Spleen (tissue), 11 donors: ENCODE data around the gene ITGA6. TPM values are rescaled to one million over a fixed set of nuclear protein-coding genes. Genes with fewer than 3 reads are reported as not detected.

Source experiments
- DNase-seq: peaks from one replicate; pipeline ENCODE4 v3.0.0-alpha.2; 2020
- H3K27ac ChIP-seq, 8 donors: fragments of 200-600 bp; sonication (generic) in 7 of 8; 1 replicate in 4 of 8; 2 replicates in 4 of 8; pipeline versions ENCODE4 v1.5.0 to v1.8.0; 2016 to 2021; ENCODE audit warnings: inconsistent platforms in 4 of 8, mild to moderate bottlenecking in 4 of 8, moderate library complexity in 1 of 8
- H3K27me3 ChIP-seq, 7 donors: fragments of 200-600 bp; sonication (generic) in 6 of 7; replicated peaks in 1 of 7; 1 replicate in 4 of 7; 2 replicates in 3 of 7; pipeline versions ENCODE4 v1.5.0 to v1.8.0; 2016 to 2021; ENCODE audit warnings: inconsistent platforms in 3 of 7, mild to moderate bottlenecking in 1 of 7
- H3K36me3 ChIP-seq, 6 donors: fragments of 200-600 bp; sonication (generic) in 5 of 6; 1 replicate in 4 of 6; 2 replicates in 2 of 6; pipeline versions ENCODE4 v1.5.0 to v1.8.0; 2016 to 2021; ENCODE audit warnings: inconsistent platforms in 2 of 6
- H3K4me1 ChIP-seq, 6 donors: fragments of 200-600 bp; sonication (generic) in 5 of 6; 1 replicate in 3 of 6; 2 replicates in 3 of 6; pipeline versions ENCODE4 v1.5.0 to v1.8.0; 2016 to 2021; ENCODE audit warnings: inconsistent platforms in 3 of 6
- H3K4me3 ChIP-seq, 8 donors: fragments of 200-600 bp; sonication (generic) in 7 of 8; 1 replicate in 4 of 8; 2 replicates in 4 of 8; pipeline versions ENCODE4 v1.5.0 to v1.8.0; 2016 to 2021; ENCODE audit warnings: inconsistent platforms in 4 of 8, mild to moderate bottlenecking in 4 of 8, moderate library complexity in 2 of 8
- H3K9me3 ChIP-seq, 8 donors: fragments of 200-600 bp; sonication (generic) in 7 of 8; 1 replicate in 4 of 8; 2 replicates in 4 of 8; pipeline versions ENCODE4 v1.5.0 to v1.8.0; 2016 to 2021; ENCODE audit warnings: inconsistent platforms in 4 of 8
- CTCF ChIP-seq, 11 experiments: fragments of 200-600 bp in 7 of 11; fragments of 450-650 bp in 4 of 11; sonication (generic) in 4 of 11; IDR thresholded peaks in 8 of 11; conservative IDR thresholded peaks in 3 of 11; 1 replicate in 7 of 11; 2 replicates in 4 of 11; pipeline versions ENCODE4 v1.4.0 to v1.8.0; 2016 to 2021; ENCODE audit warnings: antibody characterized with exemption in 11 of 11, inconsistent platforms in 4 of 11, mild to moderate bottlenecking in 1 of 11
- POLR2A ChIP-seq, 3 donors: fragments of 450-650 bp; IDR thresholded peaks; one replicate each; pipeline ENCODE4 v1.5.1; 2017; ENCODE audit warnings: antibody characterized with exemption in 3 of 3, mild to moderate bottlenecking in 1 of 3
- POLR2AphosphoS5 ChIP-seq, 3 donors: sonication (generic); formaldehyde crosslinking; IDR thresholded peaks; one replicate each; pipeline ENCODE4 v1.5.1; 2017; ENCODE audit warnings: antibody characterized with exemption in 3 of 3
- WGBS, 5 donors: extraction: QIAGEN DNeasy Blood & Tissue Kit in 3 of 5; methylation state at CpG; one replicate each; pipeline versions ENCODE4 v1.1.5 to v1.1.7; 2013 to 2018; 5-methylcytosine and 5-hydroxymethylcytosine counted together
- intact Hi-C: fragments of 100-400 bp; cut with DNase I; formaldehyde crosslinking; loops from one replicate; pipeline ENCODE4 v1.15.0; 2023; ENCODE audit warnings: low total_unique reads
- polyA plus RNA-seq, 3 donors: library from polyadenylated mRNA; stranded (reverse); fragments of 200-250 nt; gene quantifications; one replicate each; pipeline ENCODE4 v1.2.1, GENCODE V29; 2013
- total RNA-seq, 7 donors: library from RNA; depleted of rRNA in 3 of 7; stranded (reverse); fragments of >200 nt in 3 of 7; fragmentation: NEBNext Ultra II Directional in 4 of 7; extraction: Animal tissue kit (Norgen Biotek cat#: 25700) in 4 of 7; gene quantifications; one replicate each; pipeline versions ENCODE4 v1.1.0 to v1.2.1, GENCODE V29; 2016 to 2021
- donor health status: healthy with polysubstance abuse.
- donor health status: DM: no; HTN: no; CAD: no; lungs with moderate emphysema.
- donor health status: DM: no; HTN: no; CAD: no.
- donor health status: Bipolar disorder and iron deficiency.
- donor health status: healthy.
- donor health status: DM: no; HTN: no; CAD: no.
- donor health status: DM: yes; HTN: yes; CAD: no.

ITGA6 gene
- total and polyA plus RNA-seq, 10 donors = 6.9 to 172 (median 88.8) TPM

DNA sequence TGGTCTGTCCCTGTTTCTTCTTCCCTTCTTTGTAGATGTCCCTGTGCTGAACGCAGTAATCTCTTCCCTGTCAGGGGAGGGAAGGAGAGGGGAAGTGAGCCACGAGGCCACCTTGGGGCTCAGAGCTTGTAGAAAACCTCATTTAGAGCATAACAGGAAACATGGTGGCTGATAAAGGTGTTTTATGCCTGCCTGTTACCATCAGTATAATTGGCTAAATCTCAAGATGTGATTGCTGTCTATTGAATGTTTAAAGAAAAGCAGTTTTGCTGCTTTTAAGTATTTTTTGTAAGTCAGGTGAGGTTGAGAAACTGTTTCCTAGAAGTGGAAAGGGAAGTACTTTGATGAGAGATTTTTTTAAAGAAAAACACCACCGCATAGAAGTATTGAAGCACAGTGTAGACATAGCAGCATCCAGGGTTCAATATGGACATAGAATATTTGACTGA lies 68.8 kb downstream of the ITGA6 start:
- no peaks in the 10 kb centered on the region for H3K9me3 ChIP-seq
- 12 to 28% (median 24%) methylated on average over 3 of the region's 3 CpGs for WGBS, 5 donors
- DNase-seq = no peak
- H3K27ac ChIP-seq = peak overlapping the region; percentile 28 to 82 (median 70)
- TF ChIP-seq POLR2A (IDR thresholded peaks at IDR 0.05) (no peak), CTCF (IDR thresholded peaks at IDR 0.05 in 8 of 11, conservative IDR thresholded peaks at IDR 0.05 in 3 of 11) (no peak), POLR2AphosphoS5 (IDR thresholded peaks at IDR 0.05) (peak in 1 of 3 donors; percentile 51)
- peaks cover 0 to 27% (median 18%) of the 10 kb centered on the region in 6 donors for H3K4me1 ChIP-seq
- H3K4me3 ChIP-seq = peak overlapping the region in 1 of 8 donors; percentile 7
- intact Hi-C loops = no loop called here
- H3K27me3 ChIP-seq = no peaks in the 10 kb centered on the region
- H3K36me3 ChIP-seq = peaks cover 0 to 84% (median 22%) of the 10 kb centered on the region in 6 donors

GRCh38 chr2:172507199-172507598 lies 79.8 kb downstream of the ITGA6 start:
- Histone ChIP-seq H3K9me3 (peaks cover 6 to 16% (median 10%) of the 10 kb centered on the region in 8 donors), H3K27ac (no peak overlapping the region), H3K27me3 (no peaks in the 10 kb centered on the region), H3K36me3 (peaks cover 0 to 59% (median 13%) of the 10 kb centered on the region in 6 donors), H3K4me1 (peaks cover 0 to 30% (median 6%) of the 10 kb centered on the region in 6 donors), H3K4me3 (no peak overlapping the region)
- DNase-seq = no peak
- intact Hi-C loops = no loop called here
- 82 to 99% (median 95%) methylated on average over 4 of the region's 4 CpGs for WGBS, 5 donors
- TF ChIP-seq CTCF (IDR thresholded peaks at IDR 0.05 in 8 of 11, conservative IDR thresholded peaks at IDR 0.05 in 3 of 11) = no peak

DNA sequence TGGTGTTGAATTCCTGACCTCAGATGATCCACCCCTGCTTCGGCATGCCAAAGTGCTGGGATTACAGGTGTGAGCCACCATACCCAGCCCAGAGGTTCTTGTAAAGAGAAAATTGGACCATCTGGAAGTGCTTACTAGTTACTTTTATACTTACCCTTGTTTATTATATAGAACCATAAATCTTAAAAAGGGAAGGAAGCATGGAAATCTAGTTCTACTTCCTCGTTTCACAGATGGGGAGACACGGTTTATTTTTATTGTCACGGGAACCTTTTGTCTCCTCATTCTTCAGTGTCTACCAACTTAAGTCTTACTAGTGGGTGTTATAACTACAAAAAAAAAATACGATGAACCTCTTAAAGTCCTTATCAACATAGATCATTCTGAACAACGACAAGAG lies 82.7 kb downstream of the ITGA6 start:
- Histone ChIP-seq H3K36me3 (peaks cover 0 to 33% (median 0%) of the 10 kb centered on the region in 6 donors), H3K4me3 (peak overlapping the region in 1 of 8 donors; percentile 29), H3K9me3 (peaks cover 9 to 41% (median 26%) of the 10 kb centered on the region in 8 donors), H3K27ac (peak overlapping the region in 4 of 8 donors; percentile 6 to 41 (median 21)), H3K4me1 (peaks cover 3 to 35% (median 11%) of the 10 kb centered on the region in 6 donors), H3K27me3 (no peaks in the 10 kb centered on the region)
- intact Hi-C loops = no loop called here
- no peak for TF ChIP-seq CTCF (IDR thresholded peaks at IDR 0.05 in 8 of 11, conservative IDR thresholded peaks at IDR 0.05 in 3 of 11)
- TF ChIP-seq POLR2AphosphoS5 (IDR thresholded peaks at IDR 0.05) = no peak
- no peak for TF ChIP-seq POLR2A (IDR thresholded peaks at IDR 0.05)
- WGBS, 5 donors = 25 to 58% (median 50%) methylated on average over 6 of the region's 6 CpGs
- no peak for DNase-seq

GRCh38 chr2:172510548-172510947 lies 83.2 kb downstream of the ITGA6 start:
- peaks cover 3 to 35% (median 11%) of the 10 kb centered on the region in 6 donors for H3K4me1 ChIP-seq
- peak overlapping the region in 6 of 8 donors; percentile 6 to 41 (median 20) for H3K27ac ChIP-seq
- H3K4me3 ChIP-seq = peak overlapping the region in 1 of 8 donors; percentile 29
- no peak for TF ChIP-seq CTCF (IDR thresholded peaks at IDR 0.05 in 8 of 11, conservative IDR thresholded peaks at IDR 0.05 in 3 of 11)
- no peak for TF ChIP-seq POLR2A (IDR thresholded peaks at IDR 0.05)
- TF ChIP-seq POLR2AphosphoS5 (IDR thresholded peaks at IDR 0.05) = no peak
- no peaks in the 10 kb centered on the region for H3K27me3 ChIP-seq
- WGBS, 5 donors = 36 to 75% (median 68%) methylated on average over 5 of the region's 5 CpGs
- H3K9me3 ChIP-seq = peaks cover 9 to 43% (median 26%) of the 10 kb centered on the region in 8 donors
- DNase-seq = no peak
- intact Hi-C loops = no loop called here
- H3K36me3 ChIP-seq = peaks cover 0 to 29% (median 0%) of the 10 kb centered on the region in 6 donors
